HL-60 (cell line): Measurements from ENCODE around the gene TLX1.

Experiments
- CTCF ChIP-seq: IDR thresholded peaks from one replicate; pipeline ENCODE4 v1.5.1; 2011; ENCODE audit warnings: low read length, control low read depth, inconsistent platforms; ENCODE audit not compliant: insufficient read depth
- GABPA ChIP-seq: IDR thresholded peaks from 2 replicates; pipeline ENCODE4 v1.6.1; 2012; ENCODE audit warnings: low read depth
- POLR2AphosphoS5 ChIP-seq: IDR thresholded peaks from 2 replicates; pipeline ENCODE4 v1.6.1; 2012; ENCODE audit warnings: low read depth
- SPI1 ChIP-seq: IDR thresholded peaks from 2 replicates; pipeline ENCODE4 v1.6.1; 2012; ENCODE audit warnings: low read depth, mild to moderate bottlenecking, borderline replicate concordance

- no peak for TF ChIP-seq CTCF
- no peak for TF ChIP-seq POLR2AphosphoS5
- TF ChIP-seq SPI1, result no peak
- TF ChIP-seq GABPA, result no peak
Measured at GRCh38 chr10:101122270-101123084, 8.6 kb upstream of the TLX1 start.
